H9 (cell line): ENCODE results near the gene PARL. TPM values are rescaled to one million over a fixed set of nuclear protein-coding genes. Genes with fewer than 3 reads are reported as not detected.

Source experiments
- DNase-seq: peaks from one replicate; pipeline ENCODE4 v3.0.0-alpha.2; 2017
- H2AFZ ChIP-seq: one replicate; pipeline ENCODE4 v1.6.1; 2013; ENCODE audit warnings: mild to moderate bottlenecking, low read length, control low read depth, moderate library complexity
- H2AK5ac ChIP-seq: 2 replicates; pipeline ENCODE4 v1.6.1; 2013; ENCODE audit warnings: low read length, control low read depth, mixed read lengths; ENCODE audit not compliant: insufficient read length
- H2BK120ac ChIP-seq: one replicate; pipeline ENCODE4 v1.6.1; 2013; ENCODE audit warnings: low read depth, mild to moderate bottlenecking, low read length, control low read depth, inconsistent platforms; ENCODE audit not compliant: poor library complexity, severe bottlenecking
- H2BK12ac ChIP-seq: 2 replicates; pipeline ENCODE4 v1.6.1; 2013; ENCODE audit warnings: low read length, control low read depth, mixed read lengths, low read depth; ENCODE audit not compliant: insufficient read length
- H2BK15ac ChIP-seq: 2 replicates; pipeline ENCODE4 v1.6.1; 2013; ENCODE audit warnings: low read depth, low read length, control low read depth
- H2BK20ac ChIP-seq: one replicate; pipeline ENCODE4 v1.6.1; 2013; ENCODE audit warnings: low read depth, mild to moderate bottlenecking, low read length, control low read depth, inconsistent platforms; ENCODE audit not compliant: poor library complexity, severe bottlenecking
- H2BK5ac ChIP-seq: 2 replicates; pipeline ENCODE4 v1.6.1; 2013; ENCODE audit warnings: low read length, control low read depth, mixed read lengths; ENCODE audit not compliant: insufficient read length
- H3K14ac ChIP-seq: 2 replicates; pipeline ENCODE4 v1.6.1; 2013; ENCODE audit warnings: low read length, control low read depth; ENCODE audit not compliant: insufficient read depth
- H3K18ac ChIP-seq: 2 replicates; pipeline ENCODE4 v1.6.1; 2013; ENCODE audit warnings: low read depth, mild to moderate bottlenecking, mixed read lengths, low read length, control low read depth; ENCODE audit not compliant: insufficient read length
- H3K23ac ChIP-seq: 2 replicates; pipeline ENCODE4 v1.6.1; 2013; ENCODE audit warnings: low read length, control low read depth, mixed read lengths, low read depth; ENCODE audit not compliant: insufficient read length
- H3K23me2 ChIP-seq: 2 replicates; pipeline ENCODE4 v1.6.1; 2013; ENCODE audit warnings: low read depth, mild to moderate bottlenecking, mixed read lengths, low read length, control low read depth; ENCODE audit not compliant: insufficient read length, poor library complexity, severe bottlenecking
- H3K27ac ChIP-seq: 2 replicates; pipeline ENCODE4 v1.5.1; 2013; ENCODE audit warnings: low read length, control low read depth, mixed read lengths, low read depth; ENCODE audit not compliant: insufficient read length
- H3K27me3 ChIP-seq: 2 replicates; pipeline ENCODE4 v1.6.1; 2013; ENCODE audit warnings: low read length, control low read depth, inconsistent platforms; ENCODE audit not compliant: insufficient read depth
- H3K4ac ChIP-seq: 2 replicates; pipeline ENCODE4 v1.6.1; 2013; ENCODE audit warnings: low read depth, mild to moderate bottlenecking, control low read depth, inconsistent platforms, low read length, moderate library complexity
- H3K4me1 ChIP-seq: 2 replicates; pipeline ENCODE4 v1.6.1; 2013; ENCODE audit warnings: low read length, control low read depth, inconsistent platforms; ENCODE audit not compliant: insufficient read depth
- H3K4me2 ChIP-seq: 2 replicates; pipeline ENCODE4 v1.6.1; 2013; ENCODE audit warnings: low read length, control low read depth, mixed read lengths; ENCODE audit not compliant: insufficient read length, insufficient read depth
- H3K56ac ChIP-seq: 2 replicates; pipeline ENCODE4 v1.6.1; 2013; ENCODE audit warnings: low read depth, mild to moderate bottlenecking, mixed read lengths, low read length, control low read depth; ENCODE audit not compliant: insufficient read length
- H3K79me1 ChIP-seq: 2 replicates; pipeline ENCODE4 v1.6.1; 2013; ENCODE audit warnings: low read depth, mild to moderate bottlenecking, moderate library complexity, low read length, control low read depth, inconsistent platforms; ENCODE audit not compliant: insufficient read depth, poor library complexity, severe bottlenecking
- H3K79me2 ChIP-seq: 2 replicates; pipeline ENCODE4 v1.6.1; 2013; ENCODE audit warnings: low read length, control low read depth, inconsistent platforms; ENCODE audit not compliant: insufficient read depth
- H3K9ac ChIP-seq: 2 replicates; pipeline ENCODE4 v1.6.1; 2013; ENCODE audit warnings: low read length, control low read depth, mixed read lengths; ENCODE audit not compliant: insufficient read length; ENCODE audit errors: extremely low read depth
- H3K9me3 ChIP-seq: one replicate; pipeline ENCODE4 v1.6.1; 2013; ENCODE audit warnings: low read depth, low read length, inconsistent platforms; ENCODE audit not compliant: control insufficient read depth
- H3T11ph ChIP-seq: one replicate; pipeline ENCODE4 v1.6.1; 2013; ENCODE audit warnings: mild to moderate bottlenecking, low read length, control low read depth, inconsistent platforms
- H4K20me1 ChIP-seq: one replicate; pipeline ENCODE4 v1.6.1; 2013; ENCODE audit not compliant: control insufficient read depth, insufficient read length, insufficient read depth
- H4K5ac ChIP-seq: 2 replicates; pipeline ENCODE4 v1.6.1; 2013; ENCODE audit warnings: low read depth, mild to moderate bottlenecking, mixed read lengths, low read length, control low read depth; ENCODE audit not compliant: insufficient read length
- H4K8ac ChIP-seq: replicated peaks from 2 replicates; pipeline ENCODE4 v1.6.1; 2013; ENCODE audit warnings: low read length, control low read depth, mixed read lengths, low read depth; ENCODE audit not compliant: insufficient read length
- H4K91ac ChIP-seq: 2 replicates; pipeline ENCODE4 v1.6.1; 2013; ENCODE audit warnings: low read depth, mild to moderate bottlenecking, moderate library complexity, mixed read lengths, low read length, control low read depth; ENCODE audit not compliant: insufficient read length
- H3K27ac Mint-ChIP-seq, 3 experiments: 2 replicates in 2 of 3; 3 replicates in 1 of 3; pipeline ENCODE4 v1.8.0; 2020 to 2021; ENCODE audit warnings: mixed read lengths in 3 of 3, mild to moderate bottlenecking in 1 of 3, moderate library complexity in 1 of 3
- H3K27me3 Mint-ChIP-seq: 2 replicates; pipeline ENCODE4 v1.8.0; 2021; ENCODE audit warnings: low read depth, mild to moderate bottlenecking, moderate library complexity, mixed read lengths
- H3K36me3 Mint-ChIP-seq, 3 experiments: 2 replicates in 2 of 3; 3 replicates in 1 of 3; pipeline ENCODE4 v1.8.0; 2020 to 2021; ENCODE audit warnings: low read depth in 3 of 3, mixed read lengths in 3 of 3; ENCODE audit not compliant: insufficient read depth in 1 of 3
- H3K4me1 Mint-ChIP-seq, 2 experiments: 2 replicates each; pipeline ENCODE4 v1.8.0; 2020; ENCODE audit warnings: mixed read lengths in 2 of 2
- H3K4me3 Mint-ChIP-seq, 2 experiments: 2 replicates in 1 of 2; 3 replicates in 1 of 2; pipeline ENCODE4 v1.8.0; 2020 to 2021; ENCODE audit warnings: mild to moderate bottlenecking in 2 of 2, mixed read lengths in 2 of 2, moderate library complexity in 1 of 2
- H3K9me3 Mint-ChIP-seq, 2 experiments: 2 replicates in 1 of 2; 3 replicates in 1 of 2; pipeline ENCODE4 v1.8.0; 2020; ENCODE audit warnings: mild to moderate bottlenecking in 2 of 2, mixed read lengths in 2 of 2, moderate library complexity in 1 of 2
- WGBS: extraction: QIAGEN DNeasy Blood & Tissue Kit; methylation state at CpG from one replicate; pipeline ENCODE4 v1.1.7; 2013; ENCODE audit warnings: missing lambda C conversion rate, low lambda C conversion rate, mixed read lengths; ENCODE audit not compliant: insufficient read length; ENCODE audit errors: extremely low coverage; 5-methylcytosine and 5-hydroxymethylcytosine counted together
- total RNA-seq: library from RNA; stranded (reverse); gene quantifications from 2 replicates; pipeline ENCODE4 v1.2.1, GENCODE V29; 2021
- TF ChIP-seq, protein P1 (sequence below): fragments of 200-600 bp; sonication (generic); conservative IDR thresholded peaks from 3 replicates; pipeline ENCODE4 v1.8.0; 2021; ENCODE audit warnings: antibody characterized with exemption, mild to moderate bottlenecking

Gene PARL
- total RNA-seq, 1 experiment from 2014 or later, result 94.5 TPM

DNA sequence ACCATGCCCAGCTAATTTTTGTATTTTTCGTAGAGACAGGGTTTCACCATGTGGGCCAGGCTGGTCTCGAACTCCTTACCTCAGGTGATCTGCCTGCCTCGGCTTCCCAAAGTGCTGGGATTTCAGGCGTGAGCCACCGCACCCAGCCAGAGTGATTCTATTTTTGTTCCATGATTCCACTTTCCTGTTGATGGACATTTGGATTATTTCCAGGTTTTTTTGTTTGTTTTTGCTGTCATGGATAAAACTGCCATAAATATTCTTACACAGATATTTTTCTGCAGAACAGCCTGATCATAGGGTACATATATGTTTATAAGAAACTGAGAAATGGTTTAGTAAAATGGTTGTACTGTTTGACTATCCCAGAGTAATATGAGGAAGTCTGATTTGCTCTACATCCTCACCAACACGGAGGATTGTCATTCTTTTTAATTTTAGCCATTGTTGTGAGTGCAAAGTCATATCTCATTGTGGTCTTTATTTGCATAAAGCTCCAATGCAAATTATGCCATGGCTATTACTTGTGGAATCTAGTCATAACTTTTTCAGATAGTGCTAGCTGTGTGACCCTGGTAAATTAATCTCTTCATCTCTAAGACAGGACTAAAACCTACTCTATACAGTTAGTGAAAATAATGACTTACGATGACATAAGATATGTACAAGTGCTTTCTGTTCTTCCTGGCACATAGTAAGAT is 102.0 kb downstream of the PARL start:
- no peak overlapping the region for H2BK20ac ChIP-seq
- H3K4ac ChIP-seq, result no peak overlapping the region
- H2AFZ ChIP-seq, result no peak overlapping the region
- H2BK12ac ChIP-seq, result no peak overlapping the region
- no peaks in the 10 kb centered on the region for H3K27me3 ChIP-seq
- H3K4me1 ChIP-seq, result no peaks in the 10 kb centered on the region
- Mint-ChIP-seq H3K4me1 (no peaks in the 10 kb centered on the region), H3K9me3 (no peaks in the 10 kb centered on the region), H3K27ac (peak overlapping the region in 1 of 3 experiments; percentile 79; a peak in 1 of 7 replicates), H3K36me3 (peaks cover 56 to 90% (median 86%) of the 10 kb centered on the region in 3 experiments), H3K27me3 (no peaks in the 10 kb centered on the region), H3K4me3 (no peak overlapping the region)
- no peaks in the 10 kb centered on the region for H3K79me2 ChIP-seq
- no peak overlapping the region for H3K14ac ChIP-seq
- no peaks in the 10 kb centered on the region for H3K79me1 ChIP-seq
- H3K23ac ChIP-seq, result no peak overlapping the region
- WGBS, result no CpG with 5 or more reads among the region's 7 CpGs
- H4K91ac ChIP-seq, result no peak overlapping the region
- no peak for DNase-seq
- TF ChIP-seq, protein P1, sequence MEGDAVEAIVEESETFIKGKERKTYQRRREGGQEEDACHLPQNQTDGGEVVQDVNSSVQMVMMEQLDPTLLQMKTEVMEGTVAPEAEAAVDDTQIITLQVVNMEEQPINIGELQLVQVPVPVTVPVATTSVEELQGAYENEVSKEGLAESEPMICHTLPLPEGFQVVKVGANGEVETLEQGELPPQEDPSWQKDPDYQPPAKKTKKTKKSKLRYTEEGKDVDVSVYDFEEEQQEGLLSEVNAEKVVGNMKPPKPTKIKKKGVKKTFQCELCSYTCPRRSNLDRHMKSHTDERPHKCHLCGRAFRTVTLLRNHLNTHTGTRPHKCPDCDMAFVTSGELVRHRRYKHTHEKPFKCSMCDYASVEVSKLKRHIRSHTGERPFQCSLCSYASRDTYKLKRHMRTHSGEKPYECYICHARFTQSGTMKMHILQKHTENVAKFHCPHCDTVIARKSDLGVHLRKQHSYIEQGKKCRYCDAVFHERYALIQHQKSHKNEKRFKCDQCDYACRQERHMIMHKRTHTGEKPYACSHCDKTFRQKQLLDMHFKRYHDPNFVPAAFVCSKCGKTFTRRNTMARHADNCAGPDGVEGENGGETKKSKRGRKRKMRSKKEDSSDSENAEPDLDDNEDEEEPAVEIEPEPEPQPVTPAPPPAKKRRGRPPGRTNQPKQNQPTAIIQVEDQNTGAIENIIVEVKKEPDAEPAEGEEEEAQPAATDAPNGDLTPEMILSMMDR, result no peak
- H2AK5ac ChIP-seq, result no peak overlapping the region
- no peak overlapping the region for H2BK15ac ChIP-seq
- no peaks in the 10 kb centered on the region for H4K20me1 ChIP-seq
- no peaks in the 10 kb centered on the region for H3K23me2 ChIP-seq
- no peak overlapping the region for H3K18ac ChIP-seq
- H3K27ac ChIP-seq, result no peak overlapping the region
- no peak overlapping the region for H4K8ac ChIP-seq
- H2BK120ac ChIP-seq, result no peak overlapping the region
- H4K5ac ChIP-seq, result no peak overlapping the region
- H3T11ph ChIP-seq, result no peak overlapping the region
- no peaks in the 10 kb centered on the region for H3K9me3 ChIP-seq
- H2BK5ac ChIP-seq, result no peak overlapping the region
- H3K56ac ChIP-seq, result no peak overlapping the region
- H3K9ac ChIP-seq, result no peak overlapping the region
- H3K4me2 ChIP-seq, result no peak overlapping the region
